ENCODE data around the gene SPARC. TPM values are rescaled to one million over a fixed set of nuclear protein-coding genes. Genes with fewer than 3 reads are reported as not detected.

The SPARC gene
- total RNA-seq, 4 donors from 2014 or later = 194 to 521 (median 352) TPM

DNA sequence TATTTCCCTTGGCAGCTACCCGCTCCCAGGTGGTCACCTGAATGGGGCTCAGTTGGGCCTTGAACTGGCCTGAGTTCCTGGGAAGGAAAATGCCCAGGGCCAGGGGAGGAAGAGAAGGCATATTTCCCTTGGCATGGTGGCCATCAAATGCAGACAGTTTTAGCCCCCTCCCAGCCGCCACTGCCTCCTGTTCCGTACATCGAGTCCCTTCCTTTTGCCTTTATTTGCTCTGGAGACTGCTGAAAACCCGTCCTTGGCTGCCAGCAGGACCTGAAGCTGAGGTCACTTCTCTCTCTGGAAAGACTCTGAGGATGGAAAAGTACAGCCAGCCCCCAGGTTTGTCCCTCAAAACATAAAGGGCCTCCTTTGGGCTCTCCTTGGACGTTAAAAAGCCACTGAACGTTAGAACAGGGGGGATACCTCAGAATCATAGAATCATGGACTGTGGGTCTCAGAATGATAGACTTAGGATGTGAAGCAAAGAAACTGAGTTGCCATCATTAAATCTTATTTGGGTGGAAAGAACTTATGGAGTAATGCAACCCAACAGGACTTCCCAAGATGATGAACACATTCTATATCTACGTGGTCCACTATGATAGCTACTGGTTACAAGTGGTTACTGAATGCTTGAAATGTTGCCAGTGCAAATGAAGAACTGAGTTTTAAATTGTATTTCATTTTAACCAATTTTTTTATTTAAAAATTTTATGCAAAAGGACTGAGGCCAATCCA, 7.1 kb downstream of the SPARC start:
- no peak for ATAC-seq
- Histone ChIP-seq H3K4me1 (peaks cover 20 to 100% (median 68%) of the 10 kb centered on the region in 3 donors), H3K9me3 (no peaks in the 10 kb centered on the region), H3K27ac (peak overlapping the region in 3 of 4 donors; percentile 70 to 84 (median 81)), H3K4me3 (no peak overlapping the region), H3K27me3 (no peaks in the 10 kb centered on the region), H3K36me3 (peaks cover 0 to 9% of the 10 kb centered on the region in 2 donors)
- no peak for TF ChIP-seq POLR2AphosphoS5 (IDR thresholded peaks at IDR 0.05)
- TF ChIP-seq, protein P1, sequence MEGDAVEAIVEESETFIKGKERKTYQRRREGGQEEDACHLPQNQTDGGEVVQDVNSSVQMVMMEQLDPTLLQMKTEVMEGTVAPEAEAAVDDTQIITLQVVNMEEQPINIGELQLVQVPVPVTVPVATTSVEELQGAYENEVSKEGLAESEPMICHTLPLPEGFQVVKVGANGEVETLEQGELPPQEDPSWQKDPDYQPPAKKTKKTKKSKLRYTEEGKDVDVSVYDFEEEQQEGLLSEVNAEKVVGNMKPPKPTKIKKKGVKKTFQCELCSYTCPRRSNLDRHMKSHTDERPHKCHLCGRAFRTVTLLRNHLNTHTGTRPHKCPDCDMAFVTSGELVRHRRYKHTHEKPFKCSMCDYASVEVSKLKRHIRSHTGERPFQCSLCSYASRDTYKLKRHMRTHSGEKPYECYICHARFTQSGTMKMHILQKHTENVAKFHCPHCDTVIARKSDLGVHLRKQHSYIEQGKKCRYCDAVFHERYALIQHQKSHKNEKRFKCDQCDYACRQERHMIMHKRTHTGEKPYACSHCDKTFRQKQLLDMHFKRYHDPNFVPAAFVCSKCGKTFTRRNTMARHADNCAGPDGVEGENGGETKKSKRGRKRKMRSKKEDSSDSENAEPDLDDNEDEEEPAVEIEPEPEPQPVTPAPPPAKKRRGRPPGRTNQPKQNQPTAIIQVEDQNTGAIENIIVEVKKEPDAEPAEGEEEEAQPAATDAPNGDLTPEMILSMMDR (IDR thresholded peaks at IDR 0.05) = no peak
- TF ChIP-seq POLR2A (IDR thresholded peaks at IDR 0.05) = no peak
- 55 to 60% methylated on average over 3 to 8 of the region's 8 CpGs for WGBS, 2 donors (ENCODE audit: low coverage in 1 of 2)

DNA sequence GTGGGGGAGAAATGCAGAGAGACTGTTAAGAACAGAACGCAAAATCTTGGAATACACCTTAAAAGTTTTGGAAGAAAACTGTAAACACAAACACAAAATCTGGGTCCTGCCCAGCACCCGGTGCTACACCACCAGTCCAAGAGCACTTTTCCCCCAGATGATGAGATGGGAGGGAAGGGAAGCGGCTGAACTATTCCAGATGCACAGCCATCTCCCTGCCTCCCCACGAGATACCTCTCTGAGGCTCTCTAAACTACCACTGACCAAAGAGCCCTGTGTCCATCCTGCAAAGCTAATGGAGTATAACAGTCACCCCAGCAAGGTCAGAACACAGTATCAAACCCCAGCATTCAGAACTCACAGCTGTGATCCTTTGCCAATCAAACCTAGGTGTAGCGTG, 8.0 kb downstream of the SPARC start:
- H3K27ac ChIP-seq = peak overlapping the region in 3 of 4 donors; percentile 70 to 84 (median 81)
- WGBS, 2 donors (ENCODE audit: low coverage in 1 of 2) = 30 to 63% methylated on average over 3 to 4 of the region's 5 CpGs
- H3K36me3 ChIP-seq = peaks cover 0 to 18% of the 10 kb centered on the region in 2 donors
- H3K27me3 ChIP-seq = no peaks in the 10 kb centered on the region
- H3K4me1 ChIP-seq = peaks cover 16 to 99% (median 73%) of the 10 kb centered on the region in 3 donors
- H3K4me3 ChIP-seq = peak overlapping the region in 1 of 2 donors; percentile 2
- no peak for ATAC-seq
- H3K9me3 ChIP-seq = no peaks in the 10 kb centered on the region
- TF ChIP-seq POLR2A (IDR thresholded peaks at IDR 0.05) = no peak
- TF ChIP-seq, protein P1 (IDR thresholded peaks at IDR 0.05) = no peak
- no peak for TF ChIP-seq POLR2AphosphoS5 (IDR thresholded peaks at IDR 0.05)

DNA sequence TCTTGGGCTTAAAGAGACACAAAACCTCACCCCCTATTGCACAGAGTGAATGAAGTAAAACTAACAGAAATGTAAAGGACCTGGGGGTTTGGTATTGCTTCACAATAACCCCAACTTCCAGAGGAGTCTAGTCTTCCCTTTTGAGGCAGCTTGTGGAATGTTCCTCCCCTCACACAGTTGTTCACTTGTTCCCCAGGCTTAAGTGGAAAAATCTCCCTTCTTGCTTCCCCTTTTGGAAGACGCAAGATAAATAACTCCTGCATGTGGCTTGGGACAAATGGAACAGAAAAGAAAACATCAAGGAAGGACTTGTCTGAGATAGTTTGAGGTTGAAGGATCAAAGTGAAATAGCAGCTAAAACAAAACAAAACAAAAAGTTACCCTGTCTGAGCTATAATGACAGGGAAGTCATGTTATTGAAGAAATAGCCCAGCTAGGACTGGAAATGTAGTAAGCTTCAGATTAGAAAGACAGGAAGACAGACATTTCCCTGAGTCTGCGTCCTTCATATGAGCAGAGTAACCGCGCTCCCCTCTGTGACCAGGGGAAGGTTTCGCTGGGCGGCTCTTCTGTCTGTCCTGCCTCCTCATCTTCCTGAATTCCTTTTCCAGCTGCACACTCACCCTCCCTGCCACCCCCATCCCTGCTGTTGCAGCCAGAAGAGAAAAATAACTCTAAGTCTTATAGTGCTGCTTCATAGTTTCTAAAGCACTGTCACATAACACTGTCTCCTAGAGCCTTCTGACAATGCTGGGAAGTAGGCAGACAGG, 8.8 kb downstream of the SPARC start:
- Histone ChIP-seq H3K27ac (peak overlapping the region; percentile 19 to 84 (median 76)), H3K36me3 (peaks cover 0 to 26% of the 10 kb centered on the region in 2 donors), H3K27me3 (no peaks in the 10 kb centered on the region), H3K9me3 (no peaks in the 10 kb centered on the region), H3K4me1 (peaks cover 16 to 99% (median 73%) of the 10 kb centered on the region in 3 donors), H3K4me3 (peak overlapping the region in 1 of 2 donors; percentile 2)
- 15 to 22% methylated on average over 5 to 6 of the region's 6 CpGs for WGBS, 2 donors (ENCODE audit: low coverage in 1 of 2)
- ATAC-seq = no peak
- TF ChIP-seq EP300 (IDR thresholded peaks at IDR 0.05) = no peak

DNA sequence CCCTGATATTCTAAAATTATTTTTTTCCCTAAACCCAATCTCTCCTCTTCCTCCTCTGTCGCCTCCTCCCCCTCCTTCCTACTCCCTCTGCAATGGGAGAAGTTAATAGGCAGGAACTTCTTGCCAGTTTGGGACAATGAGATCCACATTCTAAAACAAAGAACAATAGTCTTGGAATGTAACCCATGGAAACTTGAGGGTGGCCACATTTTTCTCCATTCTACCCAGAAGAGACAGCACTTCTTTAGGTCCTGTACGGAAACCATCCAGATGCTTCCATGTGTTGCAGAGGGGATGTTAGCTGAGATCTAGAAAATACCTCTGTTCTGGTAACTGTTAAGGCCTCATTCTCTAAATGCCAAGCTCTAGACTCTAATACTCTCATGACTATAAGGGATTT, 10.0 kb downstream of the SPARC start:
- H3K4me3 ChIP-seq = no peak overlapping the region
- no peaks in the 10 kb centered on the region for H3K9me3 ChIP-seq
- peaks cover 0 to 36% of the 10 kb centered on the region in 2 donors for H3K36me3 ChIP-seq
- H3K27ac ChIP-seq = peak overlapping the region; percentile 34 to 84 (median 76)
- peaks cover 16 to 99% (median 82%) of the 10 kb centered on the region in 3 donors for H3K4me1 ChIP-seq
- H3K27me3 ChIP-seq = no peaks in the 10 kb centered on the region
- 44 to 75% methylated on average over 1 to 2 of the region's 2 CpGs for WGBS, 2 donors (ENCODE audit: low coverage in 1 of 2)
- no peak for TF ChIP-seq POLR2AphosphoS5 (IDR thresholded peaks at IDR 0.05)
- no peak for ATAC-seq

DNA sequence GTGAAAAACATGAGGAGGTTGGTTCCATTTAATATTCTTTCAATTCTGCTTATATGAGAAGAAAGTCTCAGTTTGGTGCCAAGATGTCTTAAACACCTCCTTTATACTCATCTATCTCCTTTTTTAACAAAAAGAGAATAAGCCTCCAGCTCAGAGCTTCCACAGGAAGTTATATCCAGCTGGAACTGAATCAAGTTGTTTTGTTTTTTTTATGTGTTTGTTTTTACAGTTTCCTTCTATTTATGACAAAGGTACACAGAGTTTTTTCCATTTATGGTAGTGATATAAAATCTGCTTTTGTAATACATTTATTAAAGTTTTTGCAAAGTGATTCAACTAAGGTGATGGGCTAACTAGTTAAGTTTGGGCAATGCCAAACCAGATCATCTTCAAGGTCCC, 10.4 kb downstream of the SPARC start:
- Histone ChIP-seq H3K36me3 (peaks cover 0 to 40% of the 10 kb centered on the region in 2 donors), H3K4me3 (no peak overlapping the region), H3K27ac (peak overlapping the region; percentile 55 to 84 (median 76)), H3K27me3 (no peaks in the 10 kb centered on the region), H3K4me1 (peaks cover 16 to 99% (median 84%) of the 10 kb centered on the region in 3 donors), H3K9me3 (no peaks in the 10 kb centered on the region)
- ATAC-seq = no peak
- TF ChIP-seq POLR2AphosphoS5 (IDR thresholded peaks at IDR 0.05) = no peak
- TF ChIP-seq EP300 (IDR thresholded peaks at IDR 0.05) = no peak
- TF ChIP-seq, protein P1 (IDR thresholded peaks at IDR 0.05) = no peak
- no peak for TF ChIP-seq POLR2A (IDR thresholded peaks at IDR 0.05)
